GM12878 (cell line): ENCODE data around the gene RAPGEF4. TPM values are rescaled to one million over a fixed set of nuclear protein-coding genes. Genes with fewer than 3 reads are reported as not detected.

Source experiments
- ATAC-seq: fragments of 200-7000 bp; cut with Tn5 transposase; 3 replicates; pipeline ENCODE4 v1.9.1; 2020; ENCODE audit warnings: mild to moderate bottlenecking, moderate library complexity
- BruUV-seq: library from RNA; stranded (reverse); fragments of 400-500 nt; replicated peaks from 2 replicates; lab custom pipeline; 2021; lab: Mats Ljungman, UMichigan
- CTCF ChIA-PET: fragments of 300-600 bp; sonication (Branson Sonifier 250); formaldehyde crosslinking; extraction: SDS; loops from one replicate; lab custom pipeline; 2021; ENCODE audit warnings: inconsistent platforms; lab: Yijun Ruan, JAX
- POLR2A ChIA-PET: fragments of 350-600 bp; formaldehyde crosslinking; extraction: SDS; loops from one replicate; lab custom pipeline; 2021; ENCODE audit warnings: inconsistent platforms; lab: Charles Lee
- RAD21 ChIA-PET: fragments of 300-600 bp; sonication (Branson Sonifier 250); formaldehyde crosslinking; loops from one replicate; lab custom pipeline; 2023; ENCODE audit warnings: antibody characterized with exemption; ENCODE audit not compliant: unreplicated experiment; lab: Charles Lee
- SMC1A ChIA-PET: fragments of 300-600 bp; sonication (Branson Sonifier 250); formaldehyde crosslinking; loops from one replicate; lab custom pipeline; 2023; ENCODE audit not compliant: unreplicated experiment, uncharacterized antibody; lab: Charles Lee
- DNase-seq: peaks from one replicate; pipeline ENCODE4 v3.0.0-alpha.2; 2011; ENCODE audit warnings: low read depth, low spot score
- FAIRE-seq: peaks from 3 replicates; lab custom pipeline; 2011; peaks lifted over from hg19 to GRCh38; lab: Jason Lieb, UNC
- H2AFZ ChIP-seq: 2 replicates; pipeline ENCODE4 v1.6.0; 2011; ENCODE audit warnings: low read depth, low read length, control low read depth; ENCODE audit not compliant: control insufficient read depth
- H3K27ac ChIP-seq: 2 replicates; pipeline ENCODE4 v1.5.1; 2011; ENCODE audit warnings: control low read depth; ENCODE audit not compliant: control insufficient read depth, insufficient read depth
- H3K27me3 ChIP-seq, 2 experiments: replicated peaks in 1 of 2; 2 replicates each; pipeline versions ENCODE4 v1.6.0 to v1.6.1; 2011; ENCODE audit warnings: low read length in 1 of 2; ENCODE audit not compliant: control insufficient read depth in 2 of 2, insufficient read depth in 2 of 2
- H3K36me3 ChIP-seq, 2 experiments: 2 replicates each; pipeline ENCODE4 v1.5.1; 2011; ENCODE audit warnings: low read length in 1 of 2; ENCODE audit not compliant: control insufficient read depth in 2 of 2, insufficient read depth in 2 of 2
- H3K4me1 ChIP-seq: 2 replicates; pipeline ENCODE4 v1.6.1; 2011; ENCODE audit warnings: mild to moderate bottlenecking, low read length, moderate library complexity, mixed read lengths; ENCODE audit not compliant: control insufficient read depth, insufficient read depth
- H3K4me2 ChIP-seq: 2 replicates; pipeline ENCODE4 v1.6.0; 2011; ENCODE audit warnings: control low read depth; ENCODE audit not compliant: control insufficient read depth, insufficient read depth
- H3K4me3 ChIP-seq: fragments of 200-600 bp; sonication (generic); 2 replicates; pipeline ENCODE4 v1.5.1; 2016
- H3K79me2 ChIP-seq: 2 replicates; pipeline ENCODE4 v1.6.0; 2011; ENCODE audit warnings: low read length; ENCODE audit not compliant: control insufficient read depth, insufficient read depth
- H3K9ac ChIP-seq: 2 replicates; pipeline ENCODE4 v1.8.0; 2011; ENCODE audit warnings: low read length, control low read depth, mixed read lengths; ENCODE audit not compliant: control insufficient read depth, insufficient read depth
- H3K9me3 ChIP-seq: replicated peaks from 3 replicates; pipeline ENCODE4 v1.5.1; 2011; ENCODE audit warnings: mild to moderate bottlenecking, low read length; ENCODE audit not compliant: control insufficient read depth, insufficient read depth
- H4K20me1 ChIP-seq: 2 replicates; pipeline ENCODE4 v1.6.0; 2011; ENCODE audit not compliant: control insufficient read depth, insufficient read depth
- CHD4 ChIP-seq: fragments of 200-600 bp; sonication (generic); IDR thresholded peaks from 2 replicates; pipeline ENCODE4 v1.6.1; 2016; ENCODE audit warnings: mild to moderate bottlenecking
- EP300 ChIP-seq, 2 experiments: fragments of 150-350 bp in 1 of 2; IDR thresholded peaks; 2 replicates each; pipeline ENCODE4 v1.6.1; 2011 to 2012; ENCODE audit warnings: low read depth in 2 of 2, low read length in 2 of 2, borderline replicate concordance in 1 of 2, improper control_type of control experiment in 1 of 2, inconsistent platforms in 1 of 2; ENCODE audit not compliant: control insufficient read depth in 1 of 2
- FOS ChIP-seq: IDR thresholded peaks from 3 replicates; pipeline ENCODE4 v1.6.1; 2011; ENCODE audit warnings: borderline replicate concordance; ENCODE audit not compliant: insufficient read length; ENCODE audit errors: extremely low read depth
- HDAC6 ChIP-seq: fragments of 200-600 bp; sonication (generic); IDR thresholded peaks from one replicate; pipeline ENCODE4 v1.8.0; 2017; ENCODE audit warnings: antibody characterized with exemption; ENCODE audit not compliant: unreplicated experiment
- ZNF687 ChIP-seq: fragments of 450-650 bp; IDR thresholded peaks from 2 replicates; pipeline ENCODE4 v1.6.1; 2017; ENCODE audit warnings: mild to moderate bottlenecking, moderate library complexity
- WGBS: methylation state at CpG from one replicate; pipeline ENCODE4 v1.1.6; 2016; ENCODE audit warnings: low lambda C conversion rate; ENCODE audit not compliant: insufficient replicate concordance, insufficient coverage; ENCODE audit errors: missing lambda C conversion rate; 5-methylcytosine and 5-hydroxymethylcytosine counted together
- in situ Hi-C: fragments of 300-500 bp; cut with MboI; formaldehyde crosslinking; loops from 9 replicates; pipeline ENCODE4 v1.14.3; 2018; ENCODE audit warnings: mixed read lengths
- intact Hi-C: fragments of 100-400 bp; cut with micrococcal nuclease; formaldehyde crosslinking; loops from one replicate; pipeline ENCODE4 v1.14.2; 2022; ENCODE audit not compliant: unreplicated experiment
- polyA plus RNA-seq, 11 experiments: library from polyadenylated mRNA; depleted of rRNA in 4 of 11; unstranded in 6 of 11; stranded (reverse) in 5 of 11; fragments of >200 nt; fragmentation: Nextera tagmentation in 4 of 11; fragmentation: Illumina TruSeq in 1 of 11; extraction: Ambion mirVana in 4 of 11; extraction: Trizol in 1 of 11; gene quantifications; 1 replicate in 1 of 11; 2 replicates in 10 of 11; pipeline versions ENCODE4 v1.2.1 to v1.2.3, GENCODE V29; 2011 to 2016; ENCODE audit warnings: inconsistent platforms in 2 of 11, missing spikeins in 2 of 11, low read depth in 1 of 11
- total RNA-seq, 4 experiments: library from RNA; depleted of rRNA in 3 of 4; stranded (reverse); fragments of >200 nt in 3 of 4; fragmentation: Illumina TruSeq in 1 of 4; extraction: Trizol in 1 of 4; gene quantifications; 2 replicates each; pipeline versions ENCODE4 v1.2.1 to v1.2.3, GENCODE V29; 2013 to 2021

RAPGEF4 gene
- total and polyA plus RNA-seq, 10 of the 15 experiments (the other 5 are each of a cell fraction or from before 2014, with no cell fraction given), result 0.18 TPM; not detected in 8

- TF ChIP-seq EP300 (IDR thresholded peaks at IDR 0.05; ENCODE audit: borderline replicate concordance in 1 of 2, control insufficient read depth in 1 of 2, low read depth in 2 of 2, low read length in 2 of 2) (no peak), CHD4 (no peak), FOS (no peak), ZNF687 (no peak), HDAC6 (no peak)
- Histone ChIP-seq H3K9me3 (no peaks in the 10 kb centered on the region), H3K9ac (no peak overlapping the region), H3K4me3 (no peak overlapping the region), H3K36me3 (no peaks in the 10 kb centered on the region), H3K27me3 (peaks cover 0 to 4% of the 10 kb centered on the region in 2 experiments; a peak in 1 of 4 replicates), H2AFZ (no peak overlapping the region), H3K27ac (no peak overlapping the region), H4K20me1 (no peaks in the 10 kb centered on the region), H3K79me2 (no peaks in the 10 kb centered on the region), H3K4me2 (no peak overlapping the region), H3K4me1 (no peaks in the 10 kb centered on the region)
- POLR2A ChIA-PET, result no interaction called here
- in situ Hi-C loops, result no loop called here
- 62% methylated on average over 2 of the region's 2 CpGs for WGBS
- intact Hi-C loops, result no loop called here
- SMC1A ChIA-PET, result no interaction called here
- ATAC-seq (no peak), FAIRE-seq (no peak), DNase-seq (no peak)
- CTCF ChIA-PET, result no interaction called here
- BruUV-seq, result no TSS peak
- RAD21 ChIA-PET, result no interaction called here
Observed at GRCh38 chr2:172839446-172839845, 103.8 kb downstream of the RAPGEF4 start.
